NCI-H82 treated with DMSO at 0.1 percent for 48 hours (cell line): ENCODE data around the gene C18orf63.
"Not testable (repeated sequence)": the region's sequence is repeated elsewhere in the genome, so short reads cannot be mapped to it uniquely, and the experiment has no call there.

Source experiments
- DNase-seq: peaks from one replicate; lab custom pipeline; 2025; ENCODE audit not compliant: unreplicated experiment; lab: John Stamatoyannopoulos, UW

C18orf63 gene

GRCh38 chr18:74326231-74326630 lies 10.6 kb downstream of the C18orf63 start:
- no peak for DNase-seq

DNA sequence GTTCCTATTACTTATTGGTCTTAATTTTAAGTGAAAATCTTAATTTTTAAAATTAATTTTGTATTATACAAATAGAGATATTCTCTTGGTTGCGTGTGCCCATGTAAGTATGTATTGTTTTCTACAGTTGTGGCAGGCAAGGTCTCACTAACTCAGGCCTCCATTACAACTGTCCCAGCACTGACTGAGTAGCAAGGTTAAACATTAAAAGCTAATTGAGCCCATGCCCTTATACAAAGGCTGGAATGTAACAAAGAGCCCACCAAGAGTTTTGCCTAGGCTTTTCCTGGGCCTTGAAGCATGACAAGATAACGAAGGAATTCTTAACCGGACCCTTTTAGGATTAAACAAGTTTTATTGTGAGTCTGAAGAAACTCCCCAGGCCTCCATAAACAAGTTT lies 11.2 kb downstream of the C18orf63 start:
- DNase-seq: not testable (repeated sequence)

- no peak for DNase-seq
Measured at GRCh38 chr18:74328206-74328605, 12.6 kb downstream of the C18orf63 start.

- no peak for DNase-seq
Measured at GRCh38 chr18:74329688-74330205, 14.1 kb downstream of the C18orf63 start.

GRCh38 chr18:74331404-74331803 lies 15.8 kb downstream of the C18orf63 start:
- DNase-seq: no peak

DNA sequence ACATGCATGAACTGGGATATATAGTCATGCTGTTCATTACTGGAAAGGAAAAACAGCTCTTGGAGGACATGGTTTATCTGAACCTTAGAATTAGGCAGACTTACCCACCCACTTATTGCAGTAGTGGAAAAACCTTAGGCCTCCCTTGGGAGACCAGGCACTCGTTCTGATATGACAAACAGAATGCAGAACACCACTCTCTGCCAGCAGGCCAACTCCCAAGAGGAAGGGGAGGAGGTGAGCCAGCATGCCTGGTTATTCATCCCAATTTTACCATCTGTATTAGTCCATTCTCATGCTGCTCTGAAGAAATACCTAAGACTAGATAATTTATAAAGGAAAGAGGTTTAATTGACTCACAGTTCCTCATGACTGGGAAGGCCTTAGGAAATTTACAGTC lies 17.5 kb downstream of the C18orf63 start:
- no peak for DNase-seq

DNA sequence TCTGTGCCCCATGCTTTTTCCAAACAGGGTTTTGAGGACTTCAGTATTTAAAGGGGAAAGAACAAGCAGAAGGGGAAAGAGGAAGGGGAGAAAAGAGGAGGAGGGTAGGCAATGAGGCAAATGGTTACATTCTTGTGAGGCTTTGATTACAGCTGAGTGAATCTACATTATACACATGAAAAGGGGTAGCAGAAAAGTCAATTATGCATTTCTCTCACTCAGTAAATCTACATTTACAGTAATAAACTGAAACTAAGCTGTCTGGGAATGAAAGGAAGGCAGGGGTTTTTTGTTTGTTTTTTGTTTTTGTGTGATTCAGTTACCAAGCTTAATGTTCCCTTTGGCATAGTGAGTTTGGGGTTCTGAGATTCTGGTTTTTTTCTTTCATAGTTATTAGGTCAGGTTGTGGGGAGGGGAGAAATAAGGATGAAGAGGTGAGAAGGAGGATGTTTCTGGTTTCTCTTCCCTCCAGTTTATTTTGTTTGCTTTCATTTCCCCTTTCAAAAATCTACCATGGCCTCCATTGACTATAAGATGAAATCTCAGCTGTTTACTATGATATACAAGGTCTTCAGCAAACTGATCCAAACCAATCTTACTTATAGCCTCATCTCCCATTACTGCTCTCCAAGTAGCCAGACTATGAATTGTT lies 18.7 kb downstream of the C18orf63 start:
- no peak for DNase-seq

- no peak for DNase-seq
Measured at GRCh38 chr18:74336656-74337055, 21.0 kb downstream of the C18orf63 start.

DNA sequence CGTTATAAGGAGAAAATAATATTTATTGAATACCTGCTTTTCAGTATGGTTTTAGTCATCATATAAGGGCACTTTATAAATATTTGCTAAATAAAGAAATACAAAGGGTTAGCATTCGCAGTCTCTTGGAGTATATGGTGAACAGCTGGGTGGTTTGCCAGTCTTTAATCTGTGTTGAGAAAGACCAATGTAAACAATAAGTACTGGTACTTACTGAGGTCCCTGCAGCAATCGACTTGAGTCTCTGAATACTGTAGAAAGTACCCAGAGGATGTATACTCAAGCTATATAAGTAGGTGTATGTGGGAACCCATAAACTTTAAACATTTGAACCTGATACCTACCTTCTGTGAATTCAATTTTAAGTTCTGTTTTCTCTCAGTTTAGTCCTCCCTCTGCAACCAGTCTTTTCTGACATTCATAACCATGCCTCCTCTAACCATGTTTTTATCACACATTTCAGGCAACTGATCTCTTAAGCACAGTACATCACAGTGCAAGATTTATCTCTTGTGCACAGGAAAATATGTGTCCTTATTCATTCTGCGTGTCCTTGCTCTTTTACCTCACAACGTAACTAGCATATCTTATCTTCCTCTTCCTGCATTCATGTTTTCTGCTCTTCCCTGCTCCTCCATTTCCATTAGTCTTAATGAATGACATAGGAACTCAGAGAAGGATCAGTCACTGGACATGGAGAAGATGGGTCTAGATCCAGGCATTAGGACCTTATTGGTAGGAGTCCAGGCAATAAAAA lies 21.7 kb downstream of the C18orf63 start:
- DNase-seq: no peak

GRCh38 chr18:74337912-74338309 lies 22.3 kb downstream of the C18orf63 start:
- DNase-seq: no peak

GRCh38 chr18:74342416-74343043 lies 26.9 kb downstream of the C18orf63 start:
- no peak for DNase-seq

GRCh38 chr18:74346206-74346605 lies 30.6 kb downstream of the C18orf63 start:
- no peak for DNase-seq

DNA sequence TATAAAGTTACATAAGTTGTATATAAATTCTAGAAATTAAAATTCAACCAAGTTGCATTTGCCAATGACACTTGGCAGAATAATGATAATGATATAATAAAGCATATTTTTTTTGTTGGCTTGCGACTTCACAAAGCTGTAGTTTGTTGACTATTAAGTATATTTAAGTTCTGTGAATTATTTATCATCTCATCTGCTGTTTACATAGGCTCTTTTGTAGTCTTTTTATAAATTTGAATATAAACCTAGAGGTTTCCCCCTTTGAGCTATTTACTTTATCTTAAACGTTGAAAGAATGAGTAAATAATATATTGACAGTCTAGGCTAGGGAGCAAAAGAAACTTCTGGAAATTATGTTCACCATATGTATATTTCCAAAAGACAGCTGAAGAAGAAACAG lies 32.9 kb downstream of the C18orf63 start:
- DNase-seq: no peak

- no peak for DNase-seq
Measured at GRCh38 chr18:74351354-74351753, 35.7 kb downstream of the C18orf63 start.

DNA sequence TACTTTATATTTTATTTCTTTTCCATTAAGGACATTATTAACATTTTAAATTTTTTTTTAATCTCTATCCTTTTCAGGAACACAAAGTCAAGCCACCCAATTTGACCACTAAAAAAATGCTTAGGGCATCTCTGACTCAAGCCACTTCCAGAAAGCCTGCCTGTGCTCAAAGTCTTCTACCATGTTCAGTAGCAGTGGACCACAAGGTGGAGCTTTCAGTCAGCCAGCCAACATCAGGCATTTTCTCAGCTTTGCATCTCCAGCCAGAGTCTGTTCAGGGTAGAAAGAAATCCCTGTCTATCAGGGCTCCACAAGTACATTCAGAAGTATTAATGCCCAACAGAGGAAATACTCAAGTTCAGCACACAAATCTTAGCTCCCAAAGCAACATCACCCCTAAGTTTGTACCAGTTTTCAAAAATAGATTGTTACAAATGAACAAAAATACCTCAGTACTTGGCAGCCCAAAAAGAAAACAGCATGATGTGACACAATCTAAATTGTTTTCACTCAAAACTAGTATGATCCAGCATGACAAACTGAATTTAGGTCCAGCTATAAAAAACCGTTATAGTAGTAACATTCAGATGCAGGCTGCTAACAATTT lies 37.6 kb downstream of the C18orf63 start:
- DNase-seq: no peak

DNA sequence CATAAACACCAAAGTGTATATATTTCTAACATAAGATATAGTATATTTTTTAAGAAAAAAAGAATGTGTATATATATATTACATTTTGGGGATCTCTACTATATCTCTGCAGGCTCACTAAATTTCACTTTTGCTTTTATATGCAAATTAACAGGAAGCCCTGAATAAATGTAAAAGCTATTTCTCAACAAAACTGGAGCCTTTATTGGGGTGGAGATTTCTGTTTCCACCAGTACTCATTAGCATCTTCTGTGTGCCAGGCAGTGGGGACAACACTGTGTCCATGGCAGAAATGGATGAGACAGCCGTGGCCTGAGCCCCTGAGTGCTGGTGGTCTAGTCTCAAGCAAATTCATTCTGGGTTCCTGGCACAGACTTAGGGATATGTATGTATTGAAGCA lies 41.3 kb downstream of the C18orf63 start:
- DNase-seq: no peak

DNA sequence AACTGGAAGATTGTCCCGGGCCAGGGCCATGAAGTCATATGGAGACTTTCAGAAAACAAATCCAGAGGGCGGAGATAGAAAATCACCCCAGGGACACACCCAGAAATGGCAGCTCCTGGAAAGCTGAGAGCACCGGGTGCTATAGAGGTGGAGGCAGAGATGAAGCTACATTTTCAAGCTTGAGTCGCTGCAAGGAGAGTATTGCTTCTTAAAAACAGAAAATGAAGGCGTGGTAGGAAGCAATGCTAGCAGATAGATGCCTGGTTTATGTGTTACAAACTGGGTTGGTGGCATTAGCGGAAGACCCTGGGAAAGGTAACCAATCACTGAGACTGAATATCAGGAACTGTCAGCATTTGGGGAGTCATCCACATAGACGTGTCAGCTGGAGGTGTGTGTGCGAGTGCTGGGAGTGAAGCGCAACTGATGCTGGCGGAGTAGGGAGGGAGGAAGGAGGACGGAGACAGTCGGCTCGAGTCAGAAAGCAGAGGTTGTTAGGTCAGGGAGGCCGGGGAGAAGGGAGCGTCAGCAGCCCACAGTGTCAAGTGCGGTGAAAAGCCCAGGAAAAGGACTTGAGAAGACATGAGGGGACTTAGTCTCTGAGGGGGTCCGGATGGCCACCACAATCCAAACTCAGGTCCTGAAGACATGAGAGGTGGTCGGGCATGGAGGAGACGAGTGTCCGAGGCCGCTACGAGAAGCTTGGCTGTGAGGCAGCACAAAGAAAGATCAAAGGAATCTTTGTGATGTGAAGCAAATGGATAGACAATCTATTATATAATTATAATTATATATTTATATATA lies 45.4 kb downstream of the C18orf63 start:
- no peak for DNase-seq

DNA sequence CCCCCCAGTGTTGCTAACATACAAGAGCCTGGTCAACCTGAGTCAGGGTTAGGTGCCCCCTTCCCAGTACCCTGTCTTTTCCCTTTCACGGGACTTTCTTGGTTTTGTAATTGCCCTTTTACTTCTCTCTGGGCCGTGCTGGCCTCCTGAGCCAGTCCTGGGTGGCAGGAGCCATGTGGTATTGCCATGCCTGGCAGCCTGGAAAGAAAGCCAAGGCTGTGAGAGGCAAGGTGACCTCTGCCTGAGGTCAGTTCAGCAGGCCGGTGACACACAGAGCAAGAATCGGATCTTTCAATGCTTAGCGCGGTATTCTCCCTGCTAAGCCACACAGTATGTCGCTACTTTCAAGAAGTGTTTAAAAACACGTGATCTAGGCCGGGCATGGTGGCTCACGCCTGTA lies 52.3 kb downstream of the C18orf63 start:
- no peak for DNase-seq

GRCh38 chr18:74368901-74369705 lies 53.5 kb downstream of the C18orf63 start:
- DNase-seq: no peak

- DNase-seq: no peak
Measured at GRCh38 chr18:74370115-74370514, 54.5 kb downstream of the C18orf63 start.
